Upper lobe of right lung (tissue), 1 donor: Measurements from ENCODE around the gene BLCAP. TPM values are rescaled to one million over a fixed set of nuclear protein-coding genes. Genes with fewer than 3 reads are reported as not detected.

Experiments
- ATAC-seq: fragments of 200-7000 bp; cut with Tn5 transposase; one replicate; pipeline ENCODE4 v1.9.1; 2020; ENCODE audit warnings: mild to moderate bottlenecking, moderate library complexity
- DNase-seq: peaks from one replicate; pipeline ENCODE4 v3.0.0-alpha.2; 2020
- H3K27ac ChIP-seq: fragments of 200-600 bp; one replicate; pipeline ENCODE4 v1.8.0; 2022
- H3K27me3 ChIP-seq: fragments of 200-600 bp; one replicate; pipeline ENCODE4 v1.8.0; 2022; ENCODE audit warnings: mild to moderate bottlenecking
- H3K36me3 ChIP-seq: fragments of 200-600 bp; one replicate; pipeline ENCODE4 v1.8.0; 2022
- H3K4me1 ChIP-seq: fragments of 200-600 bp; one replicate; pipeline ENCODE4 v1.8.0; 2022
- H3K4me3 ChIP-seq: fragments of 200-600 bp; one replicate; pipeline ENCODE4 v1.8.0; 2022; ENCODE audit warnings: mild to moderate bottlenecking
- H3K9me3 ChIP-seq: fragments of 200-600 bp; one replicate; pipeline ENCODE4 v1.8.0; 2022
- CTCF ChIP-seq: fragments of 200-600 bp; IDR thresholded peaks from one replicate; pipeline ENCODE4 v1.8.0; 2022; ENCODE audit warnings: antibody characterized with exemption
- intact Hi-C: fragments of 100-400 bp; cut with DNase I; formaldehyde crosslinking; loops from one replicate; pipeline ENCODE4 v1.11.0; 2022
- total RNA-seq: library from RNA; stranded (reverse); fragmentation: NEBNext Ultra II Directional; extraction: Animal tissue kit (Norgen Biotek cat#: 25700); gene quantifications from one replicate; pipeline ENCODE4 v1.2.1, GENCODE V29; 2021
- donor health status: DM: no; HTN: yes; CAD: no; lungs with severe emphysema.

BLCAP gene
- total RNA-seq, 1 donor from 2014 or later, result 74.8 TPM

- Histone ChIP-seq H3K4me1 (peaks cover 44% of the 10 kb centered on the region), H3K27ac (peak overlapping the region; percentile 24), H3K36me3 (peaks cover 19% of the 10 kb centered on the region), H3K4me3 (no peak overlapping the region), H3K9me3 (no peaks in the 10 kb centered on the region), H3K27me3 (no peaks in the 10 kb centered on the region)
- intact Hi-C loops, result loop anchor here (10.0 kb wide), 1 partner anchor 104 kb away; no protein-coding TSS in a partner anchor
- DNase-seq (peak; percentile 72), ATAC-seq (peak; percentile 48)
- no peak for TF ChIP-seq CTCF
Measured at GRCh38 chr20:37518606-37519507, 8.8 kb downstream of the BLCAP start.

GRCh38 chr20:37518059-37518458 lies 9.6 kb downstream of the BLCAP start:
- Histone ChIP-seq H3K36me3 (peaks cover 27% of the 10 kb centered on the region), H3K4me3 (no peak overlapping the region), H3K27ac (peak overlapping the region; percentile 24), H3K9me3 (no peaks in the 10 kb centered on the region), H3K27me3 (no peaks in the 10 kb centered on the region), H3K4me1 (peaks cover 44% of the 10 kb centered on the region)
- ATAC-seq, result no peak
- no peak for DNase-seq
- intact Hi-C loops, result loop anchor here (10.0 kb wide), 1 partner anchor 103 kb away; no protein-coding TSS in a partner anchor
- no peak for TF ChIP-seq CTCF

- Histone ChIP-seq H3K27me3 (no peaks in the 10 kb centered on the region), H3K4me3 (no peak overlapping the region), H3K36me3 (peaks cover 27% of the 10 kb centered on the region), H3K4me1 (peaks cover 42% of the 10 kb centered on the region), H3K27ac (no peak overlapping the region), H3K9me3 (no peaks in the 10 kb centered on the region)
- DNase-seq (no peak), ATAC-seq (peak; percentile 40)
- no peak for TF ChIP-seq CTCF
- intact Hi-C loops, result loop anchor here (10.0 kb wide), 1 partner anchor 102 kb away; no protein-coding TSS in a partner anchor
Measured at GRCh38 chr20:37516811-37517750, 10.6 kb downstream of the BLCAP start.

DNA sequence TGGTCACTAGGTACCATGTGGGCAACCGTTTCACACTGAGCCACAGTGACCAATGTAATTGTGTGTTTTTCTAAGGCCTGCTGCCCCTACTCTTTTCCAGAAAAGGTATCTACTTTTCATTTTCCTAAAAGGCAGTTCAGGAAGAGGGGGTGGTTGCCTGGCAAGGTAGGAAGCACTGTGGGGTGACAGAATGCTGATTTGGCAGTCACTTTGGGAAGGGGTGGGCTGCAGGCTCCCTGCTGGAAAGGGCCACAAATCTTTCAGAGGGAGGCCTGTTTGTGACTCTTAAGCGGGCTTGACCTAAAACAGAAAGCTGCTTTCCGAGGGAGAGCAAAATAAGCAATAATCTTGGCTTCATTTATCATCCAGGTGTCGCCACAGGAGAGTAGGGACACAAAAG lies 11.8 kb downstream of the BLCAP start:
- Histone ChIP-seq H3K36me3 (peaks cover 27% of the 10 kb centered on the region), H3K4me1 (peaks cover 36% of the 10 kb centered on the region), H3K4me3 (no peak overlapping the region), H3K9me3 (no peaks in the 10 kb centered on the region), H3K27me3 (no peaks in the 10 kb centered on the region), H3K27ac (no peak overlapping the region)
- ATAC-seq (no peak), DNase-seq (no peak)
- TF ChIP-seq CTCF, result no peak
- intact Hi-C loops, result loop anchor here (10.0 kb wide), 1 partner anchor 101 kb away; no protein-coding TSS in a partner anchor

GRCh38 chr20:37513779-37514359 lies 13.8 kb downstream of the BLCAP start:
- H3K9me3 ChIP-seq, result no peaks in the 10 kb centered on the region
- H3K36me3 ChIP-seq, result peaks cover 35% of the 10 kb centered on the region
- no peak overlapping the region for H3K4me3 ChIP-seq
- ATAC-seq (no peak), DNase-seq (no peak)
- no peaks in the 10 kb centered on the region for H3K27me3 ChIP-seq
- intact Hi-C loops, result loop anchor here (10.0 kb wide), 1 partner anchor 99 kb away; no protein-coding TSS in a partner anchor
- peaks cover 18% of the 10 kb centered on the region for H3K4me1 ChIP-seq
- no peak for TF ChIP-seq CTCF
- H3K27ac ChIP-seq, result no peak overlapping the region
